PC-3 (cell line): ENCODE results near the gene SETD1B. TPM values are rescaled to one million over a fixed set of nuclear protein-coding genes. Genes with fewer than 3 reads are reported as not detected.

Source experiments
- ATAC-seq: fragments of 200-7000 bp; cut with Tn5 transposase; 2 replicates; pipeline ENCODE4 v1.9.1; 2020; ENCODE audit warnings: mild to moderate bottlenecking, moderate library complexity
- BruUV-seq: library from RNA; stranded (reverse); fragments of 400-500 nt; replicated peaks from 2 replicates; lab custom pipeline; 2021; lab: Mats Ljungman, UMichigan
- CTCF ChIA-PET: fragments of 300-600 bp; sonication (Branson Sonifier 250); formaldehyde crosslinking; loops from one replicate; lab custom pipeline; 2022; ENCODE audit warnings: antibody characterized with exemption; lab: Charles Lee
- POLR2A ChIA-PET: fragments of 300-600 bp; sonication (Branson Sonifier 250); formaldehyde crosslinking; loops from one replicate; lab custom pipeline; 2022; ENCODE audit warnings: antibody characterized with exemption; ENCODE audit not compliant: unreplicated experiment; lab: Charles Lee
- DNase-seq: peaks from one replicate; pipeline ENCODE4 v3.0.0-alpha.2; 2015
- H2AFZ ChIP-seq: fragments of 300-600 bp; sonication (generic); 2 replicates; pipeline ENCODE4 v1.6.0; 2016; ENCODE audit warnings: antibody characterized with exemption, low read length
- H3F3A ChIP-seq: fragments of 300-600 bp; sonication (generic); one replicate; pipeline ENCODE4 v1.6.0; 2017; ENCODE audit warnings: antibody characterized with exemption, low read length, control low read depth, mild to moderate bottlenecking; ENCODE audit not compliant: unreplicated experiment
- H3K27ac ChIP-seq: fragments of 300-600 bp; sonication (generic); 2 replicates; pipeline ENCODE4 v1.5.1; 2016; ENCODE audit warnings: mild to moderate bottlenecking, low read length
- H3K27me3 ChIP-seq: fragments of 300-600 bp; sonication (generic); 2 replicates; pipeline ENCODE4 v1.6.1; 2016; ENCODE audit warnings: low read length, mixed read lengths
- H3K36me3 ChIP-seq: fragments of 300-600 bp; sonication (generic); 2 replicates; pipeline ENCODE4 v1.6.1; 2016; ENCODE audit warnings: low read depth, mixed run types, low read length, mixed read lengths
- H3K4me1 ChIP-seq: fragments of 300-600 bp; sonication (generic); 2 replicates; pipeline ENCODE4 v1.5.1; 2016; ENCODE audit warnings: low read length; ENCODE audit not compliant: insufficient read depth
- H3K4me2 ChIP-seq: fragments of 300-600 bp; sonication (generic); 2 replicates; pipeline ENCODE4 v1.6.0; 2016; ENCODE audit warnings: low read length
- H3K4me3 ChIP-seq: fragments of 300-600 bp; sonication (generic); 2 replicates; pipeline ENCODE4 v1.5.1; 2016; ENCODE audit warnings: mild to moderate bottlenecking, low read length, mixed read lengths
- H3K79me2 ChIP-seq: fragments of 300-600 bp; sonication (generic); 2 replicates; pipeline ENCODE4 v1.6.1; 2017; ENCODE audit warnings: low read length, mixed read lengths
- H3K9ac ChIP-seq: fragments of 300-600 bp; sonication (generic); 2 replicates; pipeline ENCODE4 v1.6.0; 2016; ENCODE audit warnings: mild to moderate bottlenecking, low read length
- H3K9me2 ChIP-seq: fragments of 300-600 bp; sonication (generic); replicated peaks from 2 replicates; pipeline ENCODE4 v1.6.1; 2016; ENCODE audit warnings: mixed run types, low read length, mixed read lengths
- H3K9me3 ChIP-seq: fragments of 300-600 bp; sonication (generic); 2 replicates; pipeline ENCODE4 v1.6.1; 2016; ENCODE audit warnings: low read length, mixed read lengths
- H4K20me1 ChIP-seq: fragments of 300-600 bp; sonication (generic); 2 replicates; pipeline ENCODE4 v1.6.1; 2016; ENCODE audit warnings: low read length, mixed read lengths
- CTCF ChIP-seq: fragments of 300-600 bp; sonication (generic); conservative IDR thresholded peaks from 2 replicates; pipeline ENCODE4 v1.5.1; 2017; ENCODE audit warnings: antibody characterized with exemption, low read depth, mild to moderate bottlenecking, low read length
- EZH2 ChIP-seq: fragments of 300-600 bp; sonication (generic); IDR thresholded peaks from one replicate; pipeline ENCODE4 v1.6.1; 2017; ENCODE audit warnings: antibody characterized with exemption, mild to moderate bottlenecking, low read length; ENCODE audit not compliant: unreplicated experiment
- EZH2phosphoT487 ChIP-seq: fragments of 300-600 bp; sonication (generic); IDR thresholded peaks from 2 replicates; pipeline ENCODE4 v1.6.1; 2018; ENCODE audit warnings: mild to moderate bottlenecking, antibody characterized with exemption, low read length, borderline replicate concordance
- intact Hi-C: fragments of 100-400 bp; cut with micrococcal nuclease; formaldehyde crosslinking; loops from 2 replicates; pipeline ENCODE4 v1.9.0; 2023
- total RNA-seq: library from RNA; depleted of rRNA; stranded (reverse); fragments of >200 nt; gene quantifications from 2 replicates; pipeline ENCODE4 v1.2.3, GENCODE V29; 2014

Gene SETD1B
- total RNA-seq, 1 experiment from 2014 or later: 7.5 TPM

- no peak overlapping the region for H3K27ac ChIP-seq
- H2AFZ ChIP-seq: no peak overlapping the region
- DNase-seq (peak; percentile 84), ATAC-seq (peak; percentile 68)
- H3F3A ChIP-seq: peaks cover 5% of the 10 kb centered on the region
- TF ChIP-seq CTCF (peak; percentile 98), EZH2 (no peak), EZH2phosphoT487 (no peak)
- H3K9me3 ChIP-seq: no peaks in the 10 kb centered on the region
- POLR2A ChIA-PET: no interaction called here
- no peak overlapping the region for H3K4me3 ChIP-seq
- no peaks in the 10 kb centered on the region for H3K36me3 ChIP-seq
- H4K20me1 ChIP-seq: no peaks in the 10 kb centered on the region
- no peaks in the 10 kb centered on the region for H3K79me2 ChIP-seq
- H3K27me3 ChIP-seq: no peaks in the 10 kb centered on the region
- H3K4me2 ChIP-seq: no peak overlapping the region
- peaks cover 9% of the 10 kb centered on the region for H3K4me1 ChIP-seq
- BruUV-seq: no TSS peak
- CTCF ChIA-PET: interaction anchor here (0.6 to 1.9 kb wide), 7 partner anchors 11 to 1679 kb away, joined by 3 to 11 read pairs (median 6); partner anchors contain the start of genes RHOF and TMEM120B
- no peak overlapping the region for H3K9ac ChIP-seq
- H3K9me2 ChIP-seq: no peaks in the 10 kb centered on the region
- intact Hi-C loops: loop anchor here (1.0 kb wide), 2 partner anchors 39 to 76 kb away; no protein-coding TSS in a partner anchor
These were observed 30.6 kb upstream of the SETD1B start for GRCh38 chr12:121773011-121773777.

GRCh38 chr12:121774968-121775474 is 28.8 kb upstream of the SETD1B start:
- ATAC-seq (no peak), DNase-seq (no peak)
- Histone ChIP-seq H3K27me3 (no peaks in the 10 kb centered on the region), H3K9ac (no peak overlapping the region), H3K27ac (no peak overlapping the region), H3K36me3 (peaks cover 16% of the 10 kb centered on the region), H3K4me3 (no peak overlapping the region), H3K9me2 (no peaks in the 10 kb centered on the region), H3K79me2 (no peaks in the 10 kb centered on the region), H3K4me1 (peaks cover 9% of the 10 kb centered on the region), H2AFZ (no peak overlapping the region), H3K4me2 (no peak overlapping the region), H3K9me3 (no peaks in the 10 kb centered on the region), H4K20me1 (no peaks in the 10 kb centered on the region), H3F3A (peaks cover 5% of the 10 kb centered on the region)
- no TSS peak for BruUV-seq
- no peak for TF ChIP-seq CTCF
- no peak for TF ChIP-seq EZH2
- TF ChIP-seq EZH2phosphoT487: no peak
- intact Hi-C loops: no loop called here
- ChIA-PET POLR2A (interaction anchor here (0.6 to 0.7 kb wide), 2 partner anchors 17 to 38 kb away, joined by 4 to 6 read pairs; no protein-coding TSS in a partner anchor), CTCF (interaction anchor here (3.0 kb wide), 1 partner anchor 20 kb away, joined by 45 read pairs; the partner anchor contains the start of gene RHOF)
